ENCODE data around the gene TRIM34. TPM values are rescaled to one million over a fixed set of nuclear protein-coding genes. Genes with fewer than 3 reads are reported as not detected.

TRIM34 gene
- total and polyA plus RNA-seq, 10 of the 15 experiments (the other 5 are each of a cell fraction or from before 2014, with no cell fraction given) = 16.7 to 51.4 (median 21.5) TPM

GRCh38 chr11:5663511-5663910, 38.7 kb downstream of the TRIM34 start (continued):
- TF ChIP-seq ZBTB11 (CRISPR knock-in tag; IDR thresholded peaks at IDR 0.05) (no peak), ZBTB4 (CRISPR knock-in tag; IDR thresholded peaks at IDR 0.05) (no peak), ZNF217 (IDR thresholded peaks at IDR 0.05) (no peak), NFYB (IDR thresholded peaks at IDR 0.05; ENCODE audit: insufficient read depth, low read depth, low read length) (no peak), ZNF274 (IDR thresholded peaks at IDR 0.05; ENCODE audit: insufficient read depth, insufficient read length) (no peak), HCFC1 (IDR thresholded peaks at IDR 0.05; ENCODE audit: low read length) (no peak)
- TF ChIP-seq, protein P1, sequence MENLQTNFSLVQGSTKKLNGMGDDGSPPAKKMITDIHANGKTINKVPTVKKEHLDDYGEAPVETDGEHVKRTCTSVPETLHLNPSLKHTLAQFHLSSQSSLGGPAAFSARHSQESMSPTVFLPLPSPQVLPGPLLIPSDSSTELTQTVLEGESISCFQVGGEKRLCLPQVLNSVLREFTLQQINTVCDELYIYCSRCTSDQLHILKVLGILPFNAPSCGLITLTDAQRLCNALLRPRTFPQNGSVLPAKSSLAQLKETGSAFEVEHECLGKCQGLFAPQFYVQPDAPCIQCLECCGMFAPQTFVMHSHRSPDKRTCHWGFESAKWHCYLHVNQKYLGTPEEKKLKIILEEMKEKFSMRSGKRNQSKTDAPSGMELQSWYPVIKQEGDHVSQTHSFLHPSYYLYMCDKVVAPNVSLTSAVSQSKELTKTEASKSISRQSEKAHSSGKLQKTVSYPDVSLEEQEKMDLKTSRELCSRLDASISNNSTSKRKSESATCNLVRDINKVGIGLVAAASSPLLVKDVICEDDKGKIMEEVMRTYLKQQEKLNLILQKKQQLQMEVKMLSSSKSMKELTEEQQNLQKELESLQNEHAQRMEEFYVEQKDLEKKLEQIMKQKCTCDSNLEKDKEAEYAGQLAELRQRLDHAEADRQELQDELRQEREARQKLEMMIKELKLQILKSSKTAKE (IDR thresholded peaks at IDR 0.05; ENCODE audit: low read depth, poor library complexity, severe bottlenecking) = no peak
- TF ChIP-seq, protein P2, sequence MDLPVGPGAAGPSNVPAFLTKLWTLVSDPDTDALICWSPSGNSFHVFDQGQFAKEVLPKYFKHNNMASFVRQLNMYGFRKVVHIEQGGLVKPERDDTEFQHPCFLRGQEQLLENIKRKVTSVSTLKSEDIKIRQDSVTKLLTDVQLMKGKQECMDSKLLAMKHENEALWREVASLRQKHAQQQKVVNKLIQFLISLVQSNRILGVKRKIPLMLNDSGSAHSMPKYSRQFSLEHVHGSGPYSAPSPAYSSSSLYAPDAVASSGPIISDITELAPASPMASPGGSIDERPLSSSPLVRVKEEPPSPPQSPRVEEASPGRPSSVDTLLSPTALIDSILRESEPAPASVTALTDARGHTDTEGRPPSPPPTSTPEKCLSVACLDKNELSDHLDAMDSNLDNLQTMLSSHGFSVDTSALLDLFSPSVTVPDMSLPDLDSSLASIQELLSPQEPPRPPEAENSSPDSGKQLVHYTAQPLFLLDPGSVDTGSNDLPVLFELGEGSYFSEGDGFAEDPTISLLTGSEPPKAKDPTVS (IDR thresholded peaks at IDR 0.05; ENCODE audit: low read depth, low read length) = no peak
- TF ChIP-seq, protein P3, sequence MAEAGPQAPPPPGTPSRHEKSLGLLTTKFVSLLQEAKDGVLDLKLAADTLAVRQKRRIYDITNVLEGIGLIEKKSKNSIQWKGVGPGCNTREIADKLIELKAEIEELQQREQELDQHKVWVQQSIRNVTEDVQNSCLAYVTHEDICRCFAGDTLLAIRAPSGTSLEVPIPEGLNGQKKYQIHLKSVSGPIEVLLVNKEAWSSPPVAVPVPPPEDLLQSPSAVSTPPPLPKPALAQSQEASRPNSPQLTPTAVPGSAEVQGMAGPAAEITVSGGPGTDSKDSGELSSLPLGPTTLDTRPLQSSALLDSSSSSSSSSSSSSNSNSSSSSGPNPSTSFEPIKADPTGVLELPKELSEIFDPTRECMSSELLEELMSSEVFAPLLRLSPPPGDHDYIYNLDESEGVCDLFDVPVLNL (IDR thresholded peaks at IDR 0.05; ENCODE audit: low read depth, low read length) = no peak
- TF ChIP-seq, protein P4, sequence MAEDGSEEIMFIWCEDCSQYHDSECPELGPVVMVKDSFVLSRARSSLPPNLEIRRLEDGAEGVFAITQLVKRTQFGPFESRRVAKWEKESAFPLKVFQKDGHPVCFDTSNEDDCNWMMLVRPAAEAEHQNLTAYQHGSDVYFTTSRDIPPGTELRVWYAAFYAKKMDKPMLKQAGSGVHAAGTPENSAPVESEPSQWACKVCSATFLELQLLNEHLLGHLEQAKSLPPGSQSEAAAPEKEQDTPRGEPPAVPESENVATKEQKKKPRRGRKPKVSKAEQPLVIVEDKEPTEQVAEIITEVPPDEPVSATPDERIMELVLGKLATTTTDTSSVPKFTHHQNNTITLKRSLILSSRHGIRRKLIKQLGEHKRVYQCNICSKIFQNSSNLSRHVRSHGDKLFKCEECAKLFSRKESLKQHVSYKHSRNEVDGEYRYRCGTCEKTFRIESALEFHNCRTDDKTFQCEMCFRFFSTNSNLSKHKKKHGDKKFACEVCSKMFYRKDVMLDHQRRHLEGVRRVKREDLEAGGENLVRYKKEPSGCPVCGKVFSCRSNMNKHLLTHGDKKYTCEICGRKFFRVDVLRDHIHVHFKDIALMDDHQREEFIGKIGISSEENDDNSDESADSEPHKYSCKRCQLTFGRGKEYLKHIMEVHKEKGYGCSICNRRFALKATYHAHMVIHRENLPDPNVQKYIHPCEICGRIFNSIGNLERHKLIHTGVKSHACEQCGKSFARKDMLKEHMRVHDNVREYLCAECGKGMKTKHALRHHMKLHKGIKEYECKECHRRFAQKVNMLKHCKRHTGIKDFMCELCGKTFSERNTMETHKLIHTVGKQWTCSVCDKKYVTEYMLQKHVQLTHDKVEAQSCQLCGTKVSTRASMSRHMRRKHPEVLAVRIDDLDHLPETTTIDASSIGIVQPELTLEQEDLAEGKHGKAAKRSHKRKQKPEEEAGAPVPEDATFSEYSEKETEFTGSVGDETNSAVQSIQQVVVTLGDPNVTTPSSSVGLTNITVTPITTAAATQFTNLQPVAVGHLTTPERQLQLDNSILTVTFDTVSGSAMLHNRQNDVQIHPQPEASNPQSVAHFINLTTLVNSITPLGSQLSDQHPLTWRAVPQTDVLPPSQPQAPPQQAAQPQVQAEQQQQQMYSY (CRISPR knock-in tag; IDR thresholded peaks at IDR 0.05) = no peak
- TF ChIP-seq, protein P5, sequence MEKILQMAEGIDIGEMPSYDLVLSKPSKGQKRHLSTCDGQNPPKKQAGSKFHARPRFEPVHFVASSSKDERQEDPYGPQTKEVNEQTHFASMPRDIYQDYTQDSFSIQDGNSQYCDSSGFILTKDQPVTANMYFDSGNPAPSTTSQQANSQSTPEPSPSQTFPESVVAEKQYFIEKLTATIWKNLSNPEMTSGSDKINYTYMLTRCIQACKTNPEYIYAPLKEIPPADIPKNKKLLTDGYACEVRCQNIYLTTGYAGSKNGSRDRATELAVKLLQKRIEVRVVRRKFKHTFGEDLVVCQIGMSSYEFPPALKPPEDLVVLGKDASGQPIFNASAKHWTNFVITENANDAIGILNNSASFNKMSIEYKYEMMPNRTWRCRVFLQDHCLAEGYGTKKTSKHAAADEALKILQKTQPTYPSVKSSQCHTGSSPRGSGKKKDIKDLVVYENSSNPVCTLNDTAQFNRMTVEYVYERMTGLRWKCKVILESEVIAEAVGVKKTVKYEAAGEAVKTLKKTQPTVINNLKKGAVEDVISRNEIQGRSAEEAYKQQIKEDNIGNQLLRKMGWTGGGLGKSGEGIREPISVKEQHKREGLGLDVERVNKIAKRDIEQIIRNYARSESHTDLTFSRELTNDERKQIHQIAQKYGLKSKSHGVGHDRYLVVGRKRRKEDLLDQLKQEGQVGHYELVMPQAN (conservative IDR thresholded peaks at IDR 0.05) = no peak
